GM04504 (cell line): ENCODE results near the gene LHPP.

ENCODE experiments used
- DNase-seq: peaks from one replicate; pipeline ENCODE4 v3.0.0-alpha.2; 2012; ENCODE audit warnings: low read depth

LHPP gene

DNA sequence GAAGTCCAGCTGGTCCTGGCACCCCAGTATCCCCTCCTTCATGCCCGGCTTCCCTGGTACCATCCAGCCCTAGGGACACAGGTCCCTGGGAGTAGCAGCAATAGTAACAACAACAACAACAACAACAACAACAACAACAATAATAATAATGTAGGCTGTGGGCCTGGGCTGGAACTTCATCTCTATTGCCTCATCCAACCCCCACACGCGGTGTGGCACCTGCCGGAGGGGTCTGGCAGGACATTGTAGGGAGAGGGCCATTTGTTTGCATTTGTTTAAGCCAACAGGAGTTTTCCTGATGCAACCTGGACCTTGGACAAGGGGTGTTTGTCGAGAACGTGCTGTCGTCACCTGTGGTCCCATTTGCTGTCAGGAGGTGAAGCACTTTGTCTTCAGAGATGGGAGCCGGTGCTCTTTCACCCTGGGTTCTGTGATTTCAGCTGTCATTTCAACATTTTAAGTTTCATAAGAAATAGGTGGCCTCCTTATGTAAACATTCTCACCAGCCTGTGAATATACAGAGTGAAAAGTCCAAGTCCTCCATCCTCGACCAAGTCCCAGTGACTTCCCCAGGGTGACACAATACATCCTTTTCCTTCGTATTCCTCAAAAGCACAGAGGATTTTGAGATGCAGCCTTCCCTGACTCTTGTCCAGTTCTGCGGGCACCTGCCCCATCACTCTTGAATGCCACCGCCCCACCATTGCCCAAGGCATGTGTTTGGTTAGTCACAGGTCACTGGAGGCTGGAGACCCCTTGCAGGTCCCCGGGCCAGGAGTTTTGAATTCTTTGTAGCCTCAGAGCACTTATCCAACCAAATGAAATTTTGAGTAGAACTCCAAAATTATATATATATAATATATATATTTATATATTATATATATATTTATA, 9.2 kb downstream of the LHPP start:
- no peak for DNase-seq

DNA sequence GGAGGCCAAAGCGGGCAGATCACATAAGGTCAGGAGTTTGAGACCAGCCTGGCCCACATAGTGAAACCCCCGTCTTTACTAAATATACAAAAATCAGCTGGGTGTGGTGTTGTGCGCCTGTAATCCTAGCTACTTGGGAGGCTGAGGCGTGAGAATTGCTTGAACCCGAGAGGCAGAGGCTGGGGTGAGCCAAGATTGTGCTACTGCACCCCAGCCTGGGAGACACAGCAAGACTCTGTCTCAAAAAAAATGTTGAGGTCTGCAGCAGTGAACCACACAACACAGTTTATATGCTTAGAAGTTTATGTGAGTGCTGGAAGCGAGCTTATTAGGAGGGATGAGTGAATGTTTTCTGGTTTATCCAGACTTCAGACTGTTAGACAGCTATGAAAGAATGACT, 10.4 kb downstream of the LHPP start:
- no peak for DNase-seq

DNA sequence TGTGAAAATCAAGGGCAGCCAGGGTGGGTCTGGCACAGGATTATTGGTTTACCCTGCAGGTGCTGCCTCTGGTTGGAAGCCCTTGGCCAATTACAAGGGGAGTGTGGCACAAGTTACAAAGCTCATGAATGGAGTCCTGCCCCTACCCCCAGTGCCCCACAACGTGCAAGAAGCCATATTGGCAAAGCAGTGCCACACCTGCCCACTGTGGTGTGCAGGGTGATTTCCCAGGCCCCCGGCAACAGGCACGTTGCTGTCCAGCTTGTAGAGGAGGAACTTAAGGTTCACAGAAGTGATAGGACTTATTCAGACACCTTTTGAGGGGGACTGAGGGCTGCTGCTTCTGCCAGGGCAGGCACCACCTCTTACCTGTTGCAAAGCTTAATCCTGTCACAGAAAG, 11.4 kb downstream of the LHPP start:
- DNase-seq: no peak

DNA sequence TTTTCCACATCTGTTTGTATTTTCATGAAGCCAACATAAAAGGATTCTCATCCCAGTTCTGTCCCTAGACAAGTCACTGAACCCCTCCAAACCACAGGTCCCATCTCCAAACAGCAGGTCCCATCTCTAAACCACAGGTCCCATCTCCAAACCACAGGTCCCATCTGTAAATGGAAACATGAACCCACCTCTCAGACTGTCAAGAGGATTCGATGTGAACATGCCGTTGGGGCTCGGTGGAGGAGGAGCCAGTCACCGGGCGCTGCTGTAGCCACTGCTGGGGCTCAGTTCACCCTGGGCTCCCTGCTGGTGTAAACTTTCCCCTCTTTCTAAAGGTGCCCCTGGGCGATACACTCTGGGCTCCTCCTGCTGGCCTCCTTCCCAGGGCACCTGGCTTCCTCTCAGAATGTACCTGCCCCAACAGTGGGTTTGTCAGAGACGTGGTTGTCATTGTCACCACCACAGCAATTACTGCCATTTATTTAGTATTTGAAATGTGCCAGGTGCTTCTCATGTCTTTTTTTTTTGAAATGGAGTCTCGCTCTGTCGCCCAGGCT, 13.0 kb downstream of the LHPP start:
- no peak for DNase-seq

DNA sequence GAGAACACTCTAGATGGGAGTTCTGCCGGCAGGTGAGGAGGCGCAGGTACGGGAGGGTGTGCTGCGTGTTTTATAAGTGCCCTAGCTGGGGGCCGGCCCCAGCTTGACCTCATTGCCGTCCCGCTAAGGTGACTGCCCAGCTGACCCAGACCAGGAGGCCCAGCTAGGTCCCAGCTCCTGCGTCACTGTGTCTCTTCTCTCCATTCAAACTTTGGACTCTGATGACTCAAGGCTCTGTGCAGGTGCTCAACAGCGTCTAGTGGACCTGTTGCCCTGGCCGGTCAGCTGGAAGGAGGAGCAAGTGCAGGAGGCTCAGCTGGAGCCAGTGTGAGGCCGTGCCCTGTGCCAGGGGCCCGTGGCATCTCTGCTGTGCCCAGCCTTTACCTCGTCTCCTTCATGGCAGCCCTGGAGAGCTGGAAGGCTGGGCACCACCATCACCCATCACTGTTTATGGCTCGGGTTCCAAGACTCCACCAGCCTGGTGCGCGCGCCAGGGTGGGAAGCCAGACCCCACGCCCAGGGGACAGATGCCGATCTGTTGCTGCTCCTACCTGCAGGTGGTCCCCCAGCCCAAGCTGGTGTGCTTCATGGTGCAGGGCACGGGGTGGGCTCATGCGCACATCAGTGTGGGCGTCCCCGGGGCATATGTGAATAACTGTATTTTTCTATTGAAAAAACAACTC, 14.6 kb downstream of the LHPP start:
- no peak for DNase-seq

DNA sequence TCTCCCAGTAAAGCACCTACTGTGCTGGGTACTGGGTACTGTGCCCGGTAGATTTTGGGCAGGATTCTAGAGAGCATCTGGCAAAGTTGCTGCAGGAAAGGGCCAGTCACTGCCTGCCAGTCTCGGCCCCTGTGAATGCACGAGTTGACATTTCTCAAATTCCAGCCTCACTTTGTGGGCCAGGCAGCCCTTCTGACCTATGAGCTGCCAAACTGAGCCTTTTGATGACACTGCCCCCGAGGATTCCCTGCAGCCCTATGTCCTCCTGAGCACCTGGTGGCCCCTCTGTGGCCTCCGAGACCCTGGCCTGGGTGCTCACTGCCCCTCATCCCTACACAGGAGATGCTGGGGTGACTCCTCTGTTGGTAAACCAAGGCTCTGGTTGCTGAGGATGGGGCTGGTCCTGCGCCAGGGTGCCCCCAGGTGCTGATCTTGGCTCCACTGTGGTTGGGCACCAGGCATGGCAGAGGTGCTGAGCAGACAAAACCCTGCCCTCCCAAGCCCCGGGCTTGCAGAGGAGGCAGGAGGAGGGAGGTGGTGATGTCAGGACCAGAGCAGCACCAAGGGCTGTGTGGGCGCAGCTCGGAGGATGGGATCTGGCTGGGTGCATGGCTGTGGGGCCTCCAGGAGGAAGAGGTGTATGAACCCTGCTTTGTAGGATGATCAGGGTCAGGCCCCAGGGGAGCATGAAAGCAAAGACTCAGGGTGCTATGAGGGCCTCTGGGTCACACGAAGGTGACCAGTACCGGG, 16.2 kb downstream of the LHPP start:
- DNase-seq: no peak

DNA sequence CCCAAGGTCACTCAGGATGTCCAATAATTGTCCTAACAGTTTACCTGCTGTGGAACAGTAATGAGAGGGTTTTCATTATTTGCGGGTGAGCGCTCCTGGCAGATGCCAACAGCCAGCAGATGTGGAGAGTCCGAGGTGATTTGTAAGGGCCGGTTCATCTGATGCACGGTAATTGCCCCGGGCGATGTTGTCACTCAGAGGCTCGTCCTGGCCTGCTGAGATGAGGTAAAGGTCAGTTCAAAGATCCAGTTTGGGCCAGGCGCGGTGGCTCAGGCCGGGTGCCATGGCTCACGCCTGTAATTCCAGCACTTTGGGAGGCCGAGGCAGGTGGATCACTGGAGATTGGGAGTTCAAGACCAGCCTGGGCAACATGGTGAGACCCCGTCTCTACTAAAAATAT, 16.9 kb downstream of the LHPP start:
- no peak for DNase-seq

DNA sequence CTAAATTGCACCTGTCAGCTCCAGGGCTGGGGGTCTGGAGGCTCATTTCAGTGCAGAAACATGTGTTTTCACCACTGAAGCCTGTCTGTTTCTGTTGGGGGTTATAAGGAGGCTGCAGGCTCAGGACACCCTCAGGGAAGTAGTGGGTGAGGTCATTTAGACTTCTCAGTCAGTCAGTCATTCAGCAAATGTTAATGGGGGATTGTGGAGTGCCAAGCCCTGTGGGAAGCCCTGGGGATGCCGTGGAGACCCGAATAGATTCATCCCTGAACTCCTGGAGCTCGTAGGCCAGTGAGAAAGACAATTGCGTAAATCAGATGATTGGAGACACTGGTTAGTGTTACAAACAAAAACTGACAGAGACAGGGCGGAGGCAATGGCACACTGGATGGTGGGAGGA, 19.2 kb downstream of the LHPP start:
- no peak for DNase-seq

DNA sequence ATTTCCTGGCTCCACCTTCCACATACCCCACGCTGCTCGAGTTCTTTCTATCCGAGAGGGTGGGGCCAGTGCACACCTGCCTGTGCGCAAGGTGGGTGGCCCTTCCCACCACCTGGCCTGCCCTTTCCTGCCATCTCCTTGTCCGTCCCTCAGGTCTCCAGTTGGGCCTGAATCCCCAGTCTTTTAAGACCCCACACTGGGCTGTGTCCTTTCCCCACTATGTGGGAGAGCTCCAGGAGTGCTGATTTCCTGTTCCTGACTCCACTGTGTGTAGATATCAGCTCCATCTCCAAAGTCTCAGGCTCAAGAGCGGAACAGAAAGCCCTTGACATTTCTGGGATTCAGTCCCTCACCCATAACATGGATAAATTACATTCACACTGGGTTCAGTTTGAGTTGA, 20.1 kb downstream of the LHPP start:
- no peak for DNase-seq

DNA sequence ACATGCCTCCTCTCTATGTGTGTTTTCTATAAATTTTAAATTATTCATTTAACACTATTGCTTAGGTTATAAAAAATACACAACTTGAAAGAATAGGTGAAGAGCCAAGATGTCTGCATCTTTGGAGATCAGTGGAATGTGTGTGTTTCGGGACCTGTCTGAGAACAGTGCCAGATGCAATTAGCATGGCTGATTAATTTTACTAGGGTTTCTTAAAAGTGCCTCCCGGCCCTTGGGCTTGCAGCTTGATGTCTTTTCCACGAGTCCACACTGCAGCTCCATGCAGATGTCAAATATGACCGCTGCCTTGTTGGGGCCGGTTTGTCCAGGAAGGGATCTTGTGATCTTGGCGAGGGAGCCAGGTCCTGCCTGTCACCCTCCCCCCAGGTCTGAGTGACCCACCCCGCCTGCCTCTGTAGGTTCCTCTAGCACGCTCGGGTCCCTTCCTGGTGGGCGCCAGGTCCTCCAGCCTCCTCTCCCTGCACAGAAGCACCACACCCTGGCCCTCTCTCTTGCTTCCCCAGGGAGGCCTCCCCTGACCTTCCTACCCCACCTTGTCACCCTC, 20.7 kb downstream of the LHPP start:
- DNase-seq: no peak

DNA sequence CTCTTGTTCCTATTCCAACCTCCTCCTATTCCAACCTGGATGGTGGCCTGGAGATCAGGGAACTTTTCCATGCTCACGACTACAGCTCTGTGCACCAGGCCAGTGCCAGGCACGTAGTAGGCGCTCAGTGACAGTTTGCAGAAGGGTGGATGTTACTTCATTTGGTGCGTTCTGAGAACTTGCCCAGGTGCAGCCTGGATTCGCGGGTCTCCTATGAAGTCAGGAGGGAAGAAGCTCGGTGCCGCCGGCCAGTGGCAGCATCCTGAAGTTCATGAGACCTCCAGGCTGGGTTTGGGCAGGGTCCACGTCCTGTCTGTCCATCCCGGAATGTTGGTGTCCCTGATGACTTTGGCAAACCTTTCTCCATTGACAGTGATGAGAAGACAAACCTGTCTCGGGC, 21.3 kb downstream of the LHPP start:
- DNase-seq: no peak

DNA sequence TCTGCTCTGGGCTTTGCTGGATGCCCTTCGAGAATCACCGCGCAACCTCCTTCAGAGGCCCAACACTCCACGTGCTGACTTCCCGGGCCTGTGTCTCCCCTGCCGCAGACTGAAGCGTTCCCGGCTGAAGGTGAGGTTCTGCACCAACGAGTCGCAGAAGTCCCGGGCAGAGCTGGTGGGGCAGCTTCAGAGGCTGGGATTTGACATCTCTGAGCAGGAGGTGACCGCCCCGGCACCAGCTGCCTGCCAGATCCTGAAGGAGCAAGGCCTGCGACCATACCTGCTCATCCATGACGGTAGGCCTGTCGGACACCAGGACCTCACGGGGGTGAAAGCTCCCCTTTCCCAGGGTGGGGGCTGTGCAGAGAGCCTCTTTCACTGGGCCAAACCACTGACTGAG, 22.4 kb downstream of the LHPP start:
- no peak for DNase-seq

DNA sequence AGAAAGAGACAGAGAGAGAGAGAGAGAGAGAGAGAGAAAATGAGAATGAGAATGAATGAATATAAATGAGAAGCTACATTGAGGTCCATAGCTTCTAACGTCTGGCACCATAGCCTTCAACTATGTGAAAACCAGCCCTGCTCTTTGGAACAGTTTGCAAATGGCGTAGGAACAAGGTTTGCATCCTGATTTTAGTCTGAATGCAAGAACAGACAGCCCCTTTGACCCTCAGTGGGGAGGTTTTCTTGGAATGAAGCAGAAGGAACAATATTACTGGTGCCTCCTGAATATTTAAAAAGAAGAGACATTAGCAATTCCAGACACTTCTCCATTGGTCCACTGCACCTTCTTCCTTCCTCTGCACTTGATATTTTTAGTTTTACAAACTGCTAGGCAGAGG, 23.0 kb downstream of the LHPP start:
- DNase-seq: no peak

DNA sequence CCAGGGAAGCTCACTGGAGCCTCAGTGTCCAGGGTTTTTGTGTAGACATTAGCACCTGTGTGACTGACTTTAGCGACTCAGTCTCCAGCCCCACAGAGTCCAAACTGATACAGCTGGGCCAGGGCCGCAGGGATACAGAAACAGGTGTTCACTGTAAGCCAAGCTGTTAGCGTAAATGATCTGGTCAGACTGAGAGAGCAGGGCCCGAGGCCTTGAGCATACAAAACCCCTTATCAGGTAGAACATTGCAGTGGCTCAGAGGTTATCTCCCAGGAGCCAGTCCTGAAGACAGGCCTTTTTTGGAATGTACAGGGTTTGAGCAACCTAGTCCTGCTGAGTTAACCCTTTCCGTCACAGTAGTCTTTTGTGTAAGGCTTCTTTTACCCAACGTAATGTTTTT, 25.0 kb downstream of the LHPP start:
- DNase-seq: no peak

DNA sequence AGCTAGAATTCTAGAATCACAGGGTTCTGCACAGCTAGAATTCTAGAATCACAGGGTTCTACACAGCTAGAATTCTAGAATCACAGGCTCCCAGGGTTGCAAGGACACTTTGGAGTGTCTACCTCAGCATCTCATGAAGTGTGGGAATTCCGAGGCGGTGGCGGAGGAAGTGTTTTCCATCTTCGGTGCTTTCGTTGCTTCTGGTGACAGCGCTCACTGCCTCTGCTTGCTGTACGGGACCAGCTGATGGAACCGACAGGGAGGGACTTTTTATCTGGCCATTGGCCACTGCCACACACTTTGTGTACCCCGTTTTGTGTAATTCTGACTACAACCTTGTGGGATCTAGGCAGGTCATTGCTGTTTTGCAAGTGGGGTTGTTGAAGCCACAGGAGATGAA, 29.5 kb downstream of the LHPP start:
- DNase-seq: no peak

DNA sequence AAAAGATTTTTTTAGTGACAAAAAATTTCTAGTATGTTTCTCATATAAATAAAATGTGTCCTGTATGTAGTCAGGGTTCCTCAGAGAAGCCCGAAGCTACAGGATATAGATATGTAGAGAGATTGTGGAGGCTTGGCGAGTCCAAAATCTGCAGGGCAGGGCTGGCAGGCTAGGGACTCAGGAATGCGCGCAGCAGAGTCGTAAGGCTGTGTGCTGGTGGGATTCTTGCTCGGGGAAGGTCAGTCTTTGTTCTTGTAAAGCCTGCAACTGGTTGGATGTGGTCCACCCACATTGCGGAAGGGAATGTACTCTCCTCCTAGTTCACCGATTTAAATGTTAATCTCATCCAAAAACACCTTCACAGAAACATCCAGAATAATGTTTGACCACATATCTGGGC, 30.6 kb downstream of the LHPP start:
- no peak for DNase-seq

DNA sequence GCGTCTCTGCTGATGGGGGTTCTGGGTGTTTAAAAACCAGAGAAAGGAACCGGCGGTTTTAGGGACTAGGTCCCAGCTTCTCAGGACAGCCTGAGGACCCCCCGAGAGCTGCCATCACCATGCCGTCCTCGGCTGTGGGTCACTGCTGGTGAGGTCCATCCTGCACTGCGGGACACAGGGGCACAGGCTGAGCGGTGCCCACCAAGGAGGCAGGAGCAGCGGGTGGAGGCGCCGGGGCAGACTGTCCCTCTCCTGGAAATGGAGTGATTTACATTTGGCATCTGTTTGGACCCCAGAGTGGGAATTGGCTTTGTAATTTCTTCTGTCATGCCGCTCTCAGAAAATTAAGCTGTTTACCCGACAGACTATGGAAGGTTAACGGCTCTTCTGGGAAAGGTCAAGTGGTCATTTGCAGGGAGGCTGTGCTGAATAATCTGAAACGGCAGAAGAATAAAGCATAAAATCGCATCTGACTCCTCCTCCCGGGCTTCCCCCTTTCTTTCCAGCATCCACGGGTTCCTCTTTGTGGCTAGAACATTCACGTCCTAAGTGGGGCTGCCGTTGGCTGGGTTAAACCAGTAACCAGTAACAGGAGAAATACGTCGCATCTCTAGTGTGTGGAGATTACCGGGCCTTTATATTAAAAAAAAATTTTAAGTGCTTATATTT, 31.7 kb downstream of the LHPP start:
- DNase-seq: no peak

DNA sequence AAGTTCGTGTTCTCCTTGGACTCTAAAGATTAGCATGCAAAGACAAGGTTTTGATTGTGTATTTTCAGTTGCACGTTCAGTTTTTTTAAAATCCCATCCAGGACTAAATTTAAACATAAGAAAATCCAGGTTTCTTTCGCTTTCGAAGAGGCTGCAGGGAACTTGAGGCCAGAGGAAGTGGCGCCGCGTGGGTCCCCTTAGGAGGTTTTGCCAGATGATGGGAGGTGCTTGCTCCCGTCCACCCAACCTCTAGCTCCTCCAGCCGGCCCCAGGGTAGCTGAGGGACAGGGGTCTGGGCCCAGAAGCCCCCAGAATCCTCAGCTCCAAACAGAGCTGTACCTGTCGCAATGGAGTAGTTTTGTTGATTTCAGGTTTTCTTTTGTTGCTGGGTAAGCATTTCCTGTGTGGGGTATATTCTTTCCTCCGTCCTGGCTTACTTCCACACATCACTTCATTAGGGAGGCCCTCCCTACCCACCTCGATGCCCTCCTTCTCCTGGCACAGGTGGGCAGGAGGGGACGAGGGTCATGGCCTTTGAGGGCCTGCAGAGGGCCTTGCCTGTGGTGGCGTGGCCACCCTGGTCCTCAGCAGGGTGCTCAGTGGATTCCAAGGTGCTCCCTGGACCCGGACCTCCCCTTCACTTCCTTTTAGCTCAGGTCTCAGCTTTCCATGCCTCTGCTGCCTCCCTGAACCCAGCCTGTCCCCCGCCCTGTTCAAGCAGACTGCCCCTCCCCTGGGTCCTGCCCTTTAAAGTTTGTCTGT, 32.6 kb downstream of the LHPP start:
- no peak for DNase-seq

DNA sequence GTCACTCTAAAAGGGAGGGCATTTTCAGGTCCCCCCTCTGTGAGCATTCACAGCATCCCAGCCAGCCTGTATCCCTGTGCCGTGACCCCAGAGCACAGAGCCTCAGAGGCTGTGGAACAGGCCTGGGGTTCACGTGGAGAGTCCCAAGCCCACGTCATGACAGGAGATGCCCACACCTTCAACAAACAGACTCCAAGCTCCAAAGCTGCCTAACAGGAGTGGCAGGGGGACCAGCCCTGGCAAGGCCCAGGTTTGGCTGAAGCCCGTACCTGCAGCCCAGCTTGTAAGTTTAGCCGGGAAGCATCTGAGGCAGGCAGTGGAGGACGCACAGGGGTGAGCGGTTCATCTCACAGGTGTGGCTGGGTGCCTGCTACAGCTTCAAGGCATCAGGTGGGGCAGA, 33.5 kb downstream of the LHPP start:
- no peak for DNase-seq

DNA sequence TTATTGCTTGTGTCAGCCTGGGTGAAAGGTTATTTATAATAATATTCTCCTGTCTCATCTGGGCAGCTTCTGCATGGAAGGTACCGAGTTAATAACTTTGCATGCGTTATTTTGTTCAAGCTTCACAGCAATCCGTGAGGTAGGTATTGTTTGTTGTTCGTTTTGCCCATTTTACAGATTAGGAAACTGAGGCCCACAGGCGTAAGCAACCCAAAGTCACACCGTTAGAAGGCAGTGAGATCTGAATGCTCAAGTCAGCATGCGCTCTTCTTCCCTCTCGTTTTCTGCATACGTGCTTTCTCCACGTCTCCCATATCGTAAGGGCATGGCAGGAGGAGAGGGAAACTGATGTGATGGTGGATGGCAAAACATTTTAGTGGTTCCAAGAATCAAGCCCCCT, 34.1 kb downstream of the LHPP start:
- DNase-seq: no peak

DNA sequence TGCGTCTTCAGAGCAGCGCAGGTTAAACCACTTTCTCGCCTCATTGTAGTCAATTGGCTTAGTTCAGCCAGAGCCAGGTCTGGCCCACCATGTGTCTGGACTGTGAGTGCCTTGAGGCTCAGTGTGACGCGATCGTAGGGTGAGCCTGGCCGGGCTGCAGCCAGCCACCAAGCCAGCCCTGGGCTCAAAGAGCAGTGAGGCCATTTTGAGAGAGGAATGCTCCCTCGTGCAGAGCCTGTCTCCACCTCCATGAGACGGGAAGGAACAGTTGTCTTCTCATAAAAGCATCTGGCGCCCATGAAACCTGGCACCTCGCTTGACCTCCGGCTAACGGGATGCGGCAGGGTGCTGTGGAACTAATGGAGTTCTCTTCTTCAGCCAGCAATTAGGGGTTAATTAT, 34.5 kb downstream of the LHPP start:
- DNase-seq: no peak
